Keratinocyte (primary cell): ENCODE results near the gene ASZ1. TPM values are rescaled to one million over a fixed set of nuclear protein-coding genes. Genes with fewer than 3 reads are reported as not detected.

ENCODE experiments used
- DNase-seq: peaks from one replicate; pipeline ENCODE4 v3.0.0-alpha.2; 2011; ENCODE audit warnings: low read depth, missing footprints, low spot score
- FAIRE-seq: peaks from 2 replicates; lab custom pipeline; 2011; peaks lifted over from hg19 to GRCh38; lab: Jason Lieb, UNC
- H2AFZ ChIP-seq: 2 replicates; pipeline ENCODE4 v1.6.0; 2012; ENCODE audit warnings: low read length, control low read depth, inconsistent platforms; ENCODE audit not compliant: control insufficient read depth
- H3K27ac ChIP-seq: 2 replicates; pipeline ENCODE4 v1.5.1; 2011; ENCODE audit warnings: low read length; ENCODE audit not compliant: control insufficient read depth, insufficient read depth
- H3K27me3 ChIP-seq: 3 replicates; pipeline ENCODE4 v1.6.0; 2011; ENCODE audit warnings: low read length; ENCODE audit not compliant: control insufficient read depth, insufficient read depth; ENCODE audit errors: extremely low read depth
- H3K36me3 ChIP-seq, 2 experiments: 2 replicates in 1 of 2; 3 replicates in 1 of 2; pipeline ENCODE4 v1.5.1; 2011; ENCODE audit warnings: low read length in 2 of 2, mild to moderate bottlenecking in 1 of 2; ENCODE audit not compliant: control insufficient read depth in 2 of 2, insufficient read depth in 2 of 2; ENCODE audit errors: extremely low read depth in 1 of 2
- H3K4me1 ChIP-seq: 3 replicates; pipeline ENCODE4 v1.5.1; 2011; ENCODE audit warnings: low read length; ENCODE audit not compliant: control insufficient read depth, insufficient read depth; ENCODE audit errors: extremely low read depth
- H3K4me2 ChIP-seq: 3 replicates; pipeline ENCODE4 v1.6.0; 2011; ENCODE audit warnings: low read depth, low read length; ENCODE audit not compliant: control insufficient read depth, insufficient read depth; ENCODE audit errors: extremely low read depth
- H3K4me3 ChIP-seq, 3 experiments: fragments of 200-600 bp in 1 of 3; sonication (generic) in 1 of 3; 2 replicates in 2 of 3; 3 replicates in 1 of 3; pipeline ENCODE4 v1.5.1; 2011 to 2016; ENCODE audit warnings: low read length in 3 of 3, mild to moderate bottlenecking in 3 of 3, control low read depth in 2 of 3, inconsistent platforms in 1 of 3, low read depth in 1 of 3, mixed read lengths in 1 of 3, mixed run types in 1 of 3, moderate library complexity in 1 of 3; ENCODE audit not compliant: control insufficient read depth in 2 of 3, insufficient read depth in 2 of 3; ENCODE audit errors: extremely low read depth in 1 of 3
- H3K79me2 ChIP-seq: 2 replicates; pipeline ENCODE4 v1.6.0; 2012; ENCODE audit warnings: low read length; ENCODE audit not compliant: control insufficient read depth, insufficient read depth
- H3K9ac ChIP-seq: 3 replicates; pipeline ENCODE4 v1.6.0; 2011; ENCODE audit warnings: low read length; ENCODE audit not compliant: control insufficient read depth, insufficient read depth; ENCODE audit errors: extremely low read depth
- H3K9me1 ChIP-seq: 3 replicates; pipeline ENCODE4 v1.6.0; 2011; ENCODE audit warnings: low read length; ENCODE audit not compliant: control insufficient read depth, insufficient read depth; ENCODE audit errors: extremely low read depth
- H3K9me3 ChIP-seq: 2 replicates; pipeline ENCODE4 v1.5.1; 2012; ENCODE audit warnings: low read depth, low read length; ENCODE audit not compliant: control insufficient read depth
- H4K20me1 ChIP-seq: 3 replicates; pipeline ENCODE4 v1.6.0; 2011; ENCODE audit warnings: low read length; ENCODE audit not compliant: control insufficient read depth, insufficient read depth; ENCODE audit errors: extremely low read depth
- CTCF ChIP-seq, 3 experiments: IDR thresholded peaks in 1 of 3; conservative IDR thresholded peaks in 1 of 3; optimal IDR thresholded peaks in 1 of 3; 2 replicates in 2 of 3; 3 replicates in 1 of 3; pipeline versions ENCODE3 to v1.5.1; 2011; ENCODE audit warnings: low read length in 3 of 3, mild to moderate bottlenecking in 3 of 3, moderate library complexity in 2 of 3, control low read depth in 1 of 3, inconsistent platforms in 1 of 3; ENCODE audit not compliant: insufficient read depth in 2 of 3; ENCODE audit errors: extremely low read depth in 1 of 3
- EZH2 ChIP-seq: IDR thresholded peaks from one replicate; pipeline ENCODE4 v1.6.1; 2012; ENCODE audit warnings: inconsistent platforms, mild to moderate bottlenecking, low read length, moderate library complexity
- dilution Hi-C: fragments of 300-500 bp; cut with MboI; formaldehyde crosslinking; loops from one replicate; pipeline ENCODE4 v1.7.0; 2020; ENCODE audit warnings: low sequenced_read_pairs; ENCODE audit not compliant: extremely low pct_ligation_motif_present
- polyA plus RNA-seq, 5 experiments: library from polyadenylated mRNA; depleted of rRNA in 3 of 5; stranded (reverse) in 3 of 5; stranded (forward) in 1 of 5; unstranded in 1 of 5; fragments of >200 nt; gene quantifications; 1 replicate in 1 of 5; 2 replicates in 3 of 5; 3 replicates in 1 of 5; pipeline versions ENCODE4 v1.2.1 to v1.2.3, GENCODE V29; 2011 to 2012; ENCODE audit warnings: missing spikeins in 2 of 5, low read depth in 1 of 5, low replicate concordance in 1 of 5

ASZ1 gene
- polyA plus RNA-seq, 1 donor (not counting 4 experiments of a cell fraction or from before 2014, with no cell fraction given) = not detected

DNA sequence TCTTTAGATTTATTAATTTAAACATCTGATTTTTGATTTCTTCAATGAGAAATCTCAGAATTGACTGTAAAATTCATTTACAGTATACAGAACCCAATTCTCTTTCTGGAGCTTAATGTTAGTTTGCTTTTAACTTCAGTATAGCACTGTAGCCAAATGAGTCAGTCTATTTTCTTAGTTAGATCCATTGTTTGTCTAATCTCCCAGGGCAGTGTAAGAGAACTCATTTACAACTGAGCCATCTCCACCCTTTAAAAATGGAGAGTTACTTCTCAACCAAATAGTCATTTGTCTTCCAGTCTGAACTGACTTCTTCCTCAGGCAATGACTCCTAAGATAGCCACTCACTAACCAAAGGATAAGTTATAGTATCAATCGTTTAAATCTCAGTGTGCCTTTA, 101.5 kb downstream of the ASZ1 start:
- TF ChIP-seq EZH2 = no peak
- no peak for TF ChIP-seq CTCF (optimal IDR thresholded peaks at IDR 0.05 in 1 of 3, IDR thresholded peaks at IDR 0.05 in 1 of 3, conservative IDR thresholded peaks at IDR 0.05 in 1 of 3; ENCODE audit: extremely low read depth in 1 of 3, insufficient read depth in 2 of 3, low read length in 3 of 3)
- dilution Hi-C loops = no loop called here
- no peaks in the 10 kb centered on the region for H3K9me1 ChIP-seq
- FAIRE-seq (no peak), DNase-seq (no peak)
- H3K79me2 ChIP-seq = no peaks in the 10 kb centered on the region
- peaks cover 44% of the 10 kb centered on the region for H3K27me3 ChIP-seq
- no peak overlapping the region for H3K4me3 ChIP-seq
- H3K9ac ChIP-seq = no peak overlapping the region
- H3K36me3 ChIP-seq = no peaks in the 10 kb centered on the region
- H3K4me2 ChIP-seq = no peak overlapping the region
- H3K9me3 ChIP-seq = no peaks in the 10 kb centered on the region
- H2AFZ ChIP-seq = no peak overlapping the region
- H3K4me1 ChIP-seq = peaks cover 16% of the 10 kb centered on the region
- no peak overlapping the region for H3K27ac ChIP-seq
- no peaks in the 10 kb centered on the region for H4K20me1 ChIP-seq

DNA sequence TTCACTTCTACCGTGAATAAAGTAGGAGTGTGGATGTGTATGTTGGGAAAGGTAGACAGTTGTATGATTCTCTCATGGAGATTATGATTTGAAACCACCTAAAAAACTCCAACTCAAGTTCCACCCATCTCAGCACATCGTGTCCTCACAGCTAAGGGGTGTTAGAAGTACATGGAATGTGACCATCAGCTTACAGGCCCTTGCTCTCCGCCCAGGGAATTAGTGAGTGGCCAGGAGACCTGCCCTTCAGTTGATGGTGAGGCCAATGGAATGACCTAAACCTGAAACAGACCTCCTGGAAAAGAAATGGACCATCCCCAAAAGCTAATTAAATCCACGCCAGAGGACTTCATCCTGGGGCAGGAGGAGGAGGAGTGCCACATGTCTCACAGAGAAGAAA, 102.3 kb downstream of the ASZ1 start:
- Histone ChIP-seq H3K36me3 (no peaks in the 10 kb centered on the region), H3K9me3 (no peaks in the 10 kb centered on the region), H2AFZ (no peak overlapping the region), H3K9ac (no peak overlapping the region), H3K79me2 (no peaks in the 10 kb centered on the region), H3K4me2 (peak overlapping the region; percentile 82), H3K4me3 (no peak overlapping the region), H3K4me1 (peaks cover 16% of the 10 kb centered on the region), H4K20me1 (no peaks in the 10 kb centered on the region), H3K27ac (no peak overlapping the region), H3K9me1 (no peaks in the 10 kb centered on the region), H3K27me3 (peaks cover 53% of the 10 kb centered on the region)
- dilution Hi-C loops = no loop called here
- TF ChIP-seq CTCF (optimal IDR thresholded peaks at IDR 0.05 in 1 of 3, IDR thresholded peaks at IDR 0.05 in 1 of 3, conservative IDR thresholded peaks at IDR 0.05 in 1 of 3; ENCODE audit: extremely low read depth in 1 of 3, insufficient read depth in 2 of 3, low read length in 3 of 3) = no peak
- DNase-seq (no peak), FAIRE-seq (no peak)
